ENCODE measurements around the gene AOPEP.
"Not testable (repeated sequence)": the region's sequence is repeated elsewhere in the genome, so short reads cannot be mapped to it uniquely, and the experiment has no call there.

The AOPEP gene

DNA sequence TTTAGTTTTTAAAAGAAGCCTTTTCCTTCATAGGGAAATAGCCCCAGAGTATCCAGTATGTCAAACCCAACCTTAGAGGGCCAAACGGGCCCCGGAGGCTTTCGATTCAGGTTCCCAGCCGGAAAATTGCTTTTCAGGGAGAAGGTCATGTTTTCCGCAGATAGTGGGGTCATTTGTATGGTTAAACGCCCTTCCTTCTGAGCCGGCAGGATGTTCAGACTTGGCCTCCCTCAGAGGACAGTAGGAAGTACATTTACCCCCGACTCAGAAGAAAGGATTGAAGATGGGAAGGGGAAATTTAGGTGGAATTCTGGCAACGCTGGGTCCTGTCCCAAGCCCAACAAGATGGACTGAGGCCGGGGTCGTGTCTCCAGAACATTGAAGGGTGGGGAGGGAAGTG, 195.2 kb downstream of the AOPEP start:
- no peak for DNase-seq

DNA sequence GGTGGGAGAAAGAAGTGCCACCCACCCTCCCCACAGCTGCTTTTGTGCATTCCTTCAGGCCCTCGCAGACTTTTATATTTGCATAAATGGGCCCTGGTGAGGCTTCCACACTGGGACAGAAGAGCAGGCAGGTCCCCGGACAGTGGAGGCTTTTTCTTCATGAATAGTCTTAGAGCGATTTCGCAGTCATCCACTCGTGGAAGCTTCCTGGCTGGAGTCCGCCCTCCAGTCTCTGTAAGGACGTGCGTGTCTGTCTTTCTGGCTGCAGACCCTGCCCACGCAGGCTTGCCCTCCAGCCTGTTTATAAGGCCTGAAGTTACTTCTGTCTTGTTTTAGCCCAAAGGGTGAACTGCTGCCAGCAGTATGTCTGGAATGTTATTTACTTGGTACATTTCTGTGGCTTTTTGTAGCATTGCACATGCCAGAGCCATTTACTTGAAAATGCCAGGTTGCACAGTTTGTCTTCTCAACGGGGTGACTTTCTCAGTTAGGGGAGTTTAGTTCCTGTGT, 195.7 kb downstream of the AOPEP start:
- no peak for DNase-seq

DNA sequence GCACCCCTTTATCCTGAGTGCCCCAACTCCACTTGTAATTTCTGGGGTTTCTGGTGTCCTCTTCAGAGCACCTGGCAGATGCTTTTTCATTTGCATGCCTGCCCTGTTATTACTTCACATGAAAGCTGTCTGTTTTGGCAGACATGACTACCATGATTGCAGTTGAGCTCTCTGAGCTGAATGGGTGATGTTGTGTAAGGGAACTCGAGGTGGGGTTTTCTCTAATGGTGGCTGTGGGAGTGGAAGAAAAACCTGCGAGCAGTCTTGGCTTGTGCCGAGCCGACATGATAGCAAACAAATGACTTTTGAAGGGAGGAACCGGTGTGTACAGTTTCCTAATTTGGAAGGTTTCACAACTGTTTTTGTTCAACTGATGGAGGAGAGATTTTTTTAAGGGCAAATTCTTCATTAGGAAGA, 196.2 kb downstream of the AOPEP start:
- DNase-seq: no peak

DNA sequence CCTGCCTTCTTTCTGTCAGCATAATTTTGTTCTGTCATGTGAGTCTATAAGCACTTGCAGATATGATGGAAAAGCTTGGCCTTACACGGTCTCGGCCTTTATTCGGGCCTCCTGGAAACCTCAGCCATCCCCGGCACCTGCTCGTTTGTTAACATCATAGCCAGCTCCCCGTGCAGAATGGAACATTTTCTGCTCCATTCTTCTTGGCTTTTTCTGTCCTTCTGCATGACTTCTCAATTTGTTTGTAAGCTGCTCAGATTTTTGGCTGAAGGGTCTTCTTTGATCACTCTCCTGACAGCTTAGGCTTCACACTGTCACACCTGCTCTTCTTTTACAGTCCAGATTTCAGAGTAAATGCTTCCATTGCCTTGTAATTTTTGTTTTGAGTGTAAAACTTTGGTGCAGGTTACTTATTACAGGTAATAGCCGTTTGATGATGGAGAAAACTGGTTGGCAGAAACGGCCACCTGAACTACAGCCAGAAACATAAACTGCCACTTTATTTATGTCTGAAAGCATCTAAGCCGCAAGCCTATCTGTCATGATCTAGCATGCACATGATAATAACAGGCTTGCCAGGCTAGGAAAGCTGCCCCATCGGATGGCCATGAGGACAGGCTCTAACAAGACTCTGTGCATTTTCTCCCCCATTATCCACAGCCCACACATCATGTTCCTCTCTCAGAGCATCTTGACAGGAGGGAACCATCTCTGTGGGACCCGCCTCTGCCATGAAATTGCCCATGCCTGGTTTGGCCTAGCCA, 197.0 kb downstream of the AOPEP start:
- no peak for DNase-seq

DNA sequence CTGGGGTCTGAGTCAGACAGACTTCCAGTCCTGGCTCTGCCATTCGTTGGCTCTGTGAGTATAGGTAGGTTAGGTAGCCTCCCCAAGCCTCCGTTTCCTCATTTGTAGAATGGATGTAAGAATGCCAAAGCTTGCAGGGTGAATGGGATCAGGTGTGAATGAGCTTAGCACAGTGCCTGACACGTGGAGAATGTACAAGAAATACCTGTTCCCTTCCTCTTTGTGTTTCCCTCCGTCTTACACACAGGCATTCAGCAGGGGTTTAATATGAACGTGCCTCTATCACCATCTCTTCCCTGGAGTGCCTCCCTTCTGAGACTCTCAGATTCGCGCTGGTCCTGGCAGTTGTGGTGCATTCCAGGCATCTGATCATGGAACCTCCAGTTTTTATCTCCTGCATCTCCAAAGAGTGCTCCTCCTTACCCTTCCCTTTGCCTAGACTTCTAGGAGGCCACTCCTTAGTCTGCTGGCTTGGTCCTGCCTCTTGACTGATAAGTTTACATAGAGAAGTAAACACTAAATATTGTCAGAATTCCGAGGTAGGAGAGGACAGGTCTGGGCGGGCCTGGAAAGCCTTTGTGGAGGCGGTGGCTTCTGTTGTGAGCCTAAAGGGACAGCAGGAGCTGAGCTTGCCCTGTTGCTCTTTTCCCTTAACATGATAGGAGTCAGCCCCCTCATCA, 199.4 kb downstream of the AOPEP start:
- DNase-seq: no peak

DNA sequence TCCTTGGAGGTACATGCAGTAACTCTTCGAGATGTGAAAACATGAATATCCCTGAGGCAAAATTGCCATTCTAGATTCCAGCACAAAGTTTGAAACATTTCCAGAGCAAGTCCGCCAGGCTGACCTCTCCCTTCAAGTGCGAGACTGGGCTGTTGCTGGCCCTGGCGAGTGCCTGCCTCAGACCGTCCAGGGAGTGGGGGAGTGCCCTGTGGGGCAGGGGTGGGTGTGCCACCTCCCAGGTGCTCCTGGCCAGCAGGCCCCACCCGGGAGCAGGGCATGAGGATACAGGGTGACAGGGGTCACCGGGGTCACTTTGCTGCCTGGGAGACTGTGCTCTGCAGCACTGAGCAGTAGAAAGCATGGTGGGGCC, 199.9 kb downstream of the AOPEP start:
- DNase-seq: no peak

DNA sequence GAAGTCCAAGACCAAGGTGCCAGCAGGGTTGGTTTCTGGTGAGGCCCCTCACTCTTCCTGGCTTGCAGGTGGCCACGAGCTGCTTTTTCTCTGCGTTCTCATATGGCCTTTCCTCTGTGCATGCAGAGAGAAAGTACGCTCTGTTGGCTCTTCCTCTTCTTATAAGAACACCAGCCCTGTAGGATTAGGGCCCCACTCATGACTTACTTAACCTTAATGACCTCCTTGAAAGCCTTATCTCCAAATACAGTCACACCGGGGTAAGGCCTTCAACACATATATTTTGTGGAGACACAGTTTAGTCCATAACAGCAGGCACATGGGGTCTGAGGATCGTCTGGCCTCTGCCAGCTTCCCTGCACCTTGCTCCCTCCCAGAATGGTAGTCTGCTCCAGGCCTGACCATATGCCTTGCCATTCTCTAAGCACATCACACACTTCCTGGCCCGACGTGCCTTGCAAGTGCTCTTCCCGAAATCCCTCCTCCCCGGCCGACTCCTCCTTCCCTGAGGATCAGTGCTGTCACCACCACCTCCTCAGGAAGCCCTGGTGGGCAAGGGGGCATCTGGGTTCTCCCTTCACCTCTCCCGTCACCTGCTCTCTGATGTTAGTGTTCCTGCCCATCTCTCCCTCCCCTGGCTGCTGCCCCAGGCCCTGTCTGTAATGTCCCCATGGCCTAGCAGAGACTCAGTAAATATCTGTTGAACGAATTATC, 200.7 kb downstream of the AOPEP start:
- no peak for DNase-seq

DNA sequence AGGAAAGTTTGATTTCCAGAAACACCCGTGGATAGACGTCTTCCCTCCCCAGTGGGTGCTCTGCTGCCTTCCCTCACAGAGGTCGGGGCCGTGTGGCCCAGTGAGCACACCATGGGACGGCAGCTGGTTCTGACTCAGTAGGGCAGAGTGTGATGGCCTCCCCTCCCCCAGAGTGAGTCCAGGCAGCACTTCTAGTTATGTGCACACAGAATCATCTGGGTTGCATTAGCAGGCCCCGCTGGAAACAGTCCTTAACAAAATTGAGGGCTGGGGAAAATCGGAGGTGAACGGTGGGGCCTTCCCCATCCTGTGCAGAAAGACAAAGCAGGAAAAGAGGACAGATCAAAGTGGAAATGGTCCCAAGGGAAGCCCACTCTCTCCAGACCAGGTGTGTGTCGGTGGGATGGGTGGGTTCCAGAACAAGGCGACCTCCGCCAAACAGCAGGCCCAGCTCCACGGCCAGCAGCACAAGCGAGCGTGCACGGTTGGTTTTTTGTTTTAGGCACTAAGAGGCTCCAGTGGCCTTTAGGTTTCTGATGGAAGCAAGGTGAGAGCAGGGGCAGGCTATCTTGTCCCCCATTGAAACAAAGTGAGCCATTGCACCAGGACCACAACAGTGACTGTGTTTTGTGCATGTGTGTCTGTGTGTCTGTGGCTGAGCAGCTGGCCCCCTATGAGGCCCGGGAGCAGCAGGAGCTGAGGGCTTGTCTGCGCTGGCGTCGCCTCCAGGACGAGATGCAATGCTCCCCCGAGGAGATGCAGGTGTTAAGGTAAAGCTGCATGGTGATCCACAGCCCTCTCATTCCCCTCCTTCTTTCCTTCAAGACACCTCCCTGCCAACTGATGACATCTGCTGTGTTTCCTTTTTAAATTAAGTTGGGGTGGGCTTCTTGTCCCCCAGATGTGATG, 201.5 kb downstream of the AOPEP start:
- DNase-seq: no peak

DNA sequence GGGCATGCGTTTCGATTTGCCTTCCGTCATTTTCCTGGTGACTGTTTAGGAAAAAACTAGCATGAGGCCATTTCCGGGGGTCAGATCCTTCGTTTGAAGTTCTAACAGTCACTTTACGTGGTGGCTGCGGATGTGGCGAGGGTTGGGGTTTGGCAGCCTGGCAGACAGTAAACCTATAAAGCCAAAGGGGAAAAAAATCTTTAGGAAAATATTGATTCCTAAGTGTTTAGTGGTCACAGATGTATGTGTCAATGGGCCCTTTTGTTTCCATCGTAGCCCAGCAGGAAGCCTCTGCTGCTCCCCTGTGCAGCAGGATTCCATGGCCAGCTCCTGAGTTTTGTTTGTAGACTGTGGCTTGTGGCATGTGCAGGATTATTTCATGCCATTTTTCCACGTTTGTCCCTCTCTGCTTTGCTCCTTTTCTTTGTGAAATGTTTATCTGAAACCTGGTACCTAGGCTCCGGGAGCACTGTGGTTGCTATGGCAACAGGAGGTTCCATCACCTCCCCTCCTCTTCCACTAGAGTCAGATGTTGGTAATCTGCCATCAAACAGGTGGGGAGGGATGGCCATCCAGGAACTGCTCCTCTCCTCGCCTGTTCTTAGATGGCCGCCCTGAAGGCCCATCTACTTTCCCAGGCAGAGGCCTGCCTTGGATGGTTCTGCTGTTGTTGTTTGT, 202.3 kb downstream of the AOPEP start:
- DNase-seq: no peak

DNA sequence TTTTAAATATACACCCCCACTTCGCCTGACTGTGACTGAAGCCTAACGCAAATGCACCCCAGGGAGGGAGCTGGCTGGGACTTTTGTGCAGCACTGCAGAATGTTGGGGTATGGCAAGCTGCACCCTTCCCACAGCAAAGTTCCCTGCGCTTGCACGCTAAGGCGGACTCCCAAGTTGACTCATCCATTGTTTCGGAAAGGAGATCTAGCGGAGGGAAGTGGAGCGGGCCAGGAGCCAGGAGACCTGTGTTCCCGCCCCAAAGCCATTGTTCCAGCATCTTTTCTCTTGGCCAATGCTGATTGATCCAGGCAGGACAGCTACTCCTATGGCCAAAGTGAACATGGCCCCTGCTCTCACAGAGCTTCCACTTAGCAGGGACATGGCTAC, 202.9 kb downstream of the AOPEP start:
- DNase-seq: no peak

DNA sequence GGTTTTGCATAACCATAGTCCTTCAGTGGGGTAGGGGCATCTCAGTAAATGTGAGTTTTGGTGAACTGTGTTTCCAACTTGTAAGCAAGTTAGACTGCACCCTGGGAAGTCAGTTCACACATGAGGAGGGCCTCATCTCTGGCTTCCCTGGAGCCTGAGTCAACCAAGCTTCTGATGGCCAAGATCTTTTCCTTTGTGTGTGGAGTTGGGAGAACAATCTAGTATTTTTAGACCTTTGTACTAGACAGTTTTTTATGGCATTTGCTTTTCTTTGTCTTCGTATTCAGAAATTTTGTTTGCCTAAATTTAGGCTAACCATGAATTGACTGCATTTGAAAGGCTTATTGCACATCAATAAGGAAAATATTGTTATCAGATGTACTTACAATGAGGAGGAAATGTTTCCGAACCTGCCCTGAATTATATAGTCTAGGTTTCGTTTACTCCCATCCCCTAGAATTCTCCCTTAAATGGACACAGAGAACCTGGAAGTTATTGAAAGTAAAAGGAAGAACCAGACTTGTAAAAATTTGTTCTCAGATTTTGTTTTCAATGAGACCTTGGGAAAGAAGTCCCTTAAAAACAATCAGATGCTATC, 204.6 kb downstream of the AOPEP start:
- DNase-seq: no peak

DNA sequence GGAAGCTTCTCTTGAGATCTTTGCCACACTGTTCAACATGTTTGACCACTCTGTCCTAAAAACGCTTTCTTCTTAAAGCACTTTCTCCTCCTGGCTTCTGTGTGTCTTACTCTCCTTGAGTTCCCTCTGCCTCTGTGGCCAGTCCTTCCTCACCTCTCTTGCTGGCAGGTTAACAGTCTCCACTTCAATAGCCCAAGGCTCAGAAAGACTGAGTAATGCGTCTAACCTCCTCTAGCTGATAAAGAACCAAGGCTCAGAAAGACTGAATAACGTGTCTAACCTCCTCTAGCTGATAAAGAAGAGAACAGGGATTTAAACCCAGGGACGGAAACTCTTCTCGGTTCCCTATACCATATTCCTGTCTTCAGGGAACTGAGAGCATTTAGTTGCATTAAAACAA, 205.2 kb downstream of the AOPEP start:
- no peak for DNase-seq

DNA sequence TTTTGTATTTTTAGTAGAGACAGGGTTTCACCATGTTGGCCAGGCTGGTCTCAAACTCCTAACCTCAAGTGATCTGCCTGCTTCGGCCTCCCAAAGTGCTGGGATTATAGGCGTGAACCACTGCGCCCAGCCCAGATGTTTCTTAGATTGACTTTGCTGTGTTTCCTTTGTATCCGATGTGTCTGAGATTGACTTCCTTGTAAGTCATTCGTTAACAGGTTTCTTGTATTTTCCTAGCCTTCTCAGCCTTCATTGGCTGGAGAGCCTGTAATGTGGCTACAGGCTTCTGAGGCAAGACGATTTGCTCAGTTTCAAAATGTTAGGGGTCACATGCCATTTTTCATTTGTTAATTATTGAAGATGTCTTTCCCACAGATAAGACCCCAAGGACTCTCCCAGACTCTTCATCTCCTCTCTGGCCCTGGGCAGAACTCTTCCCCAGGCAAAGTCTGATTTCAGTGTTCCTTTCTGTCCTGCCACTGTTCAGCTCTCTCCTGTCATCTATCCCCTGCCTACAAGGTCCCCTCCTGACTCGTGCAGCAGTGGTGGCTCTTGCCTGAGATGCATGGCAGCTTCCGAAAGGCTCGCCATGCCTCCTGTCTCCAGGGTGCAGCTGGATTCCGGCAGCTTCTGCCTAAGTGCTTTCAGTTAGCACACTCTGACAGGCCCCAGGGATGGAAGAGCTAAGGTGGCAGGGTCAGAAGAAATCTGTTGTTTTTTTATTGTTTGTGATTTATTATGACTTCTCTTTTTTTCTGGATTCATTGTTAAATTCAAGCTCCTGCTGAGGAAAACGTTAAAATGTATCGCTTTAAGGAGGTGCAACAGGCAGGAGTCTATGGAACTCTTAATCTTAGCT, 206.4 kb downstream of the AOPEP start:
- DNase-seq: no peak

DNA sequence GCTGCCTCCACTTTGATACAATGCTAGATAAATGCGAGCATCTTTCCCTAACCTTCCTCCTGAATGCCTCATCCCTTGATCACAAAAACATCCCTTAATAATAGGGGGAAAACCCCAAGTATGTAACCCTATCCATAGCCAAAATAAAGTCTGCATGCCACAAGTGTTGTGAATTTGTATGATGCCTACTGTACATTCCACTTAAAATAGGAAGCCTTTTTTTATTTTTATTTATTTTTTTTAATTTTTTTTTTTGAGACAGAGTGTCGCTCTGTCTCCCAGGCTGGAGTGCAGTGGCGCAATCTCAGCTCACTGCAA, 207.0 kb downstream of the AOPEP start:
- no peak for DNase-seq

DNA sequence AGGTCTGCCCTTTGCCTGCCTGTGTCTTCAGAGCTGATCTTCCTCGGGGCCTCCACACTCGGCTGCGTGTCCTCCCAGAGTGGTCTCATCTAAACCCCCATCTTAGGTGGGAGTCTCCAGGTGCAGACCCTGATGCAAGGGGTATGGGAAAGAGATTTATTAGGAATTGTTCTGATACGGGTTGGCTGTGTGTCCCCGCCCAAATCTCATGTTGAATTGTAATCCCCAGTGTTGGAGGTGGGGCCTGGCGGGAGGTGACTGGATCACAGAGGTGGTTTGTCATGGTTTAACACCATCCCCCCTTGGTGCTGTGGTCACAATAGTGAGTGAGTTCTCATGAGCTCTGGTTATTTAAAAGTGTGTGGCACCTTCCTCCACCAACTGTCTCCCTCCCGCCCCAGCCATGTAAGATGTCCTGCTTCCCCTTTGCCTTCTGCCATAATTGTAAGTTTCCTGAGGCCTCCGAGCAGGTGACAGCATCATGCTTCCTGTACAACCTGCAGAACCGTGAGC, 208.4 kb downstream of the AOPEP start:
- DNase-seq: no peak

DNA sequence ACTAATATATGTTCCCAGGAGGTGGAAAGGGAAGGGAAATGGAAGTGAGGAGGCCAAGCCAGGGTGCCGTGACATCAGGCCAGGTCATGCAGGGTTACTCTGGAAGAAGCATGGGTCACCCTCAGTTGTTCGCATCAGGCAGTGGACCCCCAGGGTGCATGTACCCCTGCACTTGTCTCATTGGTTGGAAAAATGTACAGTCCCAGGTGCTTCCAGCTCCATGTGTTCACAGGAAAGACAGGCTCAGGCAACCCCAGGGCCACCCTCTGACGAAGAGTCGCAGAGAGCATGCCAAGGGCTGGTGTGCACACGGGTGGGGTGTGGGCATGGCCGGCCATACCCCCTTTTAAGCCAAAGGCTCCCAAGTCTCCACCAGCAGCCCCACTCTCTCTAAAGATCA, 208.9 kb downstream of the AOPEP start:
- no peak for DNase-seq

DNA sequence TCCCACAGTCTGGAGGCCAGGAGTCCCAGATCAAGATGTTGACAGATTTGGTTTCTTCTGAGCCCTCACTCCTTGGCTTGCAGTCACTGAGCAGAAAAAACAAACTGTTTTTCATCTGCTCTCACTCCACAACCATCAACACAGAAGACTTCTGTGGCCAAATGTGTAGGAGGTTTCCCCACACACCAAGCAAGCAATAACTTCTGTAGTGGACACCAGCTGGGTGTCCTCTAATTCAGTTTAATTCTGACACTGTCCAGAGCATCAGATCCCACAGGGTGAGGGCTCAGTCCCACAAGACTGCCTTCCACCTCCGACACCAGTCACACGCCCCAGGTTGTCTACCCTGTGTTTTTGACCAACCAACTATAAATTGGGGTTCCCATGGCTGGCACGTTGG, 209.9 kb downstream of the AOPEP start:
- no peak for DNase-seq

DNA sequence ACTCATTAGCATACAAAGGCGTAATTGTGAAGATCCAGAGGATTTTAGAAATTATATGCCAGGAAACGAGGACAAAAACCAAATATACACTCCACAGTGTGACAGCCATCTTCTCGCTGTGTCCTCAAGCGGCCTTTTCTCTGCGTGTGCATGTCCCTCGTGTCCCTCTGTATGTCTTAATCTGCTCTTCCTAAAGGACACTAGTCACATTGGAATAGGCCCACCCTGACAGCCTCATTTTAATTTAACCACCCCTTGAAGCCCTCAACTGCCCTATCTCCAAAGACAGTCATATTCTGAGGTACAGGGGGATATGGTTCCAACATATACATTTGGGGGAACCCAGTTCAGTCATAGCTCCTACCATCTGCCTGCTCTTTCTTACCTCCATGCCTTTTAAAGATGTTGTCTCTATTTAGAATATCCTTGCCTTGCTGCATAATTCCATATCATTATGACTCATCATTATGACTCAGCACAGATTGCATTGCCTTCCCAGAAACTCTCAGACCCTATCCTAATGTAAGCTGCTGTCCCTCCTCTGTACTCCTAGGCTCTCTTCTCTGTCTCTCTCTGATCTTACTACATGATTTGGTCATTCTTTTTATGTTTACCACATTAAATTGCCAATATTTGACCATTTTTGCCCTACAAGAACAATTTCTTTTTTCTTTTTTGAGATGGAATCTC, 210.9 kb downstream of the AOPEP start:
- no peak for DNase-seq

DNA sequence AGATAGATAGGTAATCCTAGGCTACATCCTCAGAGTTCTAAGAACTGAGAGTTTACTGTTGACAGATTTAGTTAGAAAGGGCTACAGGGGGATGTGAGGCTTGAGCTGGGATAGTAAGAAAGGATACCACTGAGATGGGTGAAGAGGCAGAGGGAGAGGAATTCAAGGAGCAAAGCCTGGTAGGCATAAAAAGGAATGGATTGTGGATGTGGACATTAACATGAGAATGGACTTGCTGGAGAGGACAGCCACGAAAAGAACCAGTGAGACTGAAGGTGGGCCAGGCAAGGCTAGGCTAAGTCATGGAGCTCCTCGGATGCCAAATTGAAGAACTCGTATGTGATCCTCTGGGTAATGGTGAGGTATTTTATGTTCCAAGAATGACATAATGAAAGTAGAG, 211.9 kb downstream of the AOPEP start:
- no peak for DNase-seq

DNA sequence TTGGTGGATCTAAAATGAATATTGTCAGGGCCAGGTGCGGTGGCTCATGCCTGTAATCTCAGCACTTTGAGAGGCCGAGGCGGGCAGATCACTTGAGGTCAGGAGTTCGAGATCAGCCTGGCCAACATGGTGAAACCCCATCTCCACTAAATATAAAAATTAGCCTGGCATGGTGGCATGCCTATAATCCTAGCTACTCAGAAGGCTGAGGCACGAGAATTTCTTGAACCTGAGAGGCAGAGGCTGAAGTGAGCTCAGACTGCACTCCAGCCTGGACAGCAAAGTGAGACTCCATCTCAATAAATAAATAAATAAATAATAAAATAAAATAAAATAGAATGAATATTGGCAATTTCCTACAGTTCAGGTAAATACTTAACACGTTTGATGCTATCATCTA, 213.8 kb downstream of the AOPEP start:
- DNase-seq: not testable (repeated sequence)
